Measurements from ENCODE around the gene EXOC3L1.

The EXOC3L1 gene

DNA sequence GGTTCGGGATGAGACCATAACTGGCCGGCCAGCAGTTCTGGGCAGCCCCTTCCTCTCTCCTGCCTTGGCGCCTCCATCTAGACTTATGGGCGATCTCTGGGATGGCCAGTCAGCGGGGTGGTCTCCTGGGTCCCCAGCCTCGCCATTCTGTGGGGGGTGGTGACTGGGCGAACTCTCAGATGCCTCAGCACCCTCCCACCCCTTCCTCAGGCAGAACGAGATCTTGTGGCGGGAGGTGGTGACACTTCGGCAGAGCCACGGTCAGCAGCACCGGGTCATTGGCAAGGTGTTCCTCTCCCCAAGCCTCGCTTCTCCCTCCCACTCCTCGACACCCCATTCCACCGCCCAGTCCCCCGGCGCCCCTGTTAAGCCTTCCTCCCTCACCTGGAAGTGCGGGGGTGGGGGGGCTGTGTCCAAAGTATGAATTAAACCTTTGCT, 23.8 kb downstream of the EXOC3L1 start:
- TF ChIP-seq, protein P1, sequence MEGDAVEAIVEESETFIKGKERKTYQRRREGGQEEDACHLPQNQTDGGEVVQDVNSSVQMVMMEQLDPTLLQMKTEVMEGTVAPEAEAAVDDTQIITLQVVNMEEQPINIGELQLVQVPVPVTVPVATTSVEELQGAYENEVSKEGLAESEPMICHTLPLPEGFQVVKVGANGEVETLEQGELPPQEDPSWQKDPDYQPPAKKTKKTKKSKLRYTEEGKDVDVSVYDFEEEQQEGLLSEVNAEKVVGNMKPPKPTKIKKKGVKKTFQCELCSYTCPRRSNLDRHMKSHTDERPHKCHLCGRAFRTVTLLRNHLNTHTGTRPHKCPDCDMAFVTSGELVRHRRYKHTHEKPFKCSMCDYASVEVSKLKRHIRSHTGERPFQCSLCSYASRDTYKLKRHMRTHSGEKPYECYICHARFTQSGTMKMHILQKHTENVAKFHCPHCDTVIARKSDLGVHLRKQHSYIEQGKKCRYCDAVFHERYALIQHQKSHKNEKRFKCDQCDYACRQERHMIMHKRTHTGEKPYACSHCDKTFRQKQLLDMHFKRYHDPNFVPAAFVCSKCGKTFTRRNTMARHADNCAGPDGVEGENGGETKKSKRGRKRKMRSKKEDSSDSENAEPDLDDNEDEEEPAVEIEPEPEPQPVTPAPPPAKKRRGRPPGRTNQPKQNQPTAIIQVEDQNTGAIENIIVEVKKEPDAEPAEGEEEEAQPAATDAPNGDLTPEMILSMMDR (IDR thresholded peaks at IDR 0.05; ENCODE audit: insufficient read depth, low read length), result no peak
- TF ChIP-seq POLR2AphosphoS5 (IDR thresholded peaks at IDR 0.05; ENCODE audit: low read depth), result no peak
- TF ChIP-seq GABPA (IDR thresholded peaks at IDR 0.05; ENCODE audit: low read depth), result no peak
- no peak for TF ChIP-seq SPI1 (IDR thresholded peaks at IDR 0.05; ENCODE audit: borderline replicate concordance, low read depth)
- TF ChIP-seq REST (IDR thresholded peaks at IDR 0.05; ENCODE audit: insufficient replicate concordance, low read depth), result no peak
- H3K27me3 ChIP-seq (ENCODE audit: insufficient read depth, poor library complexity, severe bottlenecking), result peaks cover 66% of the 10 kb centered on the region
- H3K27ac ChIP-seq (replicated peaks), result no peak overlapping the region

GRCh38 chr16:67165121-67166078, 24.5 kb downstream of the EXOC3L1 start:
- H3K27me3 ChIP-seq (ENCODE audit: insufficient read depth, poor library complexity, severe bottlenecking), result peaks cover 60% of the 10 kb centered on the region
- no peak overlapping the region for H3K27ac ChIP-seq (replicated peaks)
- no peak for DNase-seq (ENCODE audit: low read depth in 1 of 2, low spot score in 1 of 2)
- TF ChIP-seq REST (IDR thresholded peaks at IDR 0.05; ENCODE audit: insufficient replicate concordance, low read depth) (no peak), POLR2AphosphoS5 (IDR thresholded peaks at IDR 0.05; ENCODE audit: low read depth) (no peak), GABPA (IDR thresholded peaks at IDR 0.05; ENCODE audit: low read depth) (no peak), SPI1 (IDR thresholded peaks at IDR 0.05; ENCODE audit: borderline replicate concordance, low read depth) (no peak)
- TF ChIP-seq, protein P1 (IDR thresholded peaks at IDR 0.05; ENCODE audit: insufficient read depth, low read length), result no peak
- no peak overlapping the region for H3K4me3 ChIP-seq (replicated peaks; ENCODE audit: insufficient read depth, low read length)

More for the DNA sequence above, 23.8 kb downstream of the EXOC3L1 start:
- DNase-seq (ENCODE audit: low read depth in 1 of 2, low spot score in 1 of 2), result no peak
- H3K4me3 ChIP-seq (replicated peaks; ENCODE audit: insufficient read depth, low read length), result no peak overlapping the region

DNA sequence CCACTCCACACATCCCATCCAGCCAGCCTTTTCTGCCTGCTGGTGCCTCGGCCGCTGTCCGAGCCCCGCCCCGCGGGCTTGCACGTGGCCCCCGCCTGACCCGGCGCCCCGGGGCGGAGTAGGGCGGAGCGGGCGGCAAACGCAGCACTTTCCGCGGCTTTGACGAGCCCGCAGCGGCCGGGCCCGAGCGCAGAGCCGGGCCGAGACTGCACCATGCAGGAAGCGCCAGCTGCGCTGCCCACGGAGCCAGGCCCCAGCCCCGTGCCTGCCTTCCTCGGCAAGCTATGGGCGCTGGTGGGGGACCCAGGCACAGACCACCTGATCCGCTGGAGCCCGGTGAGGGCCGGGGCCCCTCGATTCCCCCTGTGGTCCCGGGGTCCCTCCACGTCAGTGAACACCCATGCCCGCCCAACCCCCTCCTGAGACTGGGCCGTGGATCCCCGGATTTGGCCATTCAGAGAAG, 25.3 kb downstream of the EXOC3L1 start, which contains the start of gene HSF4:
TSS of gene HSF4 (plus strand) at position 147 of the 463 bp plus-strand sequence. CDS start at position 214, 67 bp downstream.
- H3K4me3 ChIP-seq (replicated peaks; ENCODE audit: insufficient read depth, low read length), result peak within 1 kb of the TSS; percentile 32
- H3K27ac ChIP-seq (replicated peaks), result no peak within 1 kb of the TSS
- TF ChIP-seq POLR2AphosphoS5 (IDR thresholded peaks at IDR 0.05; ENCODE audit: low read depth) (no peak), GABPA (IDR thresholded peaks at IDR 0.05; ENCODE audit: low read depth) (no peak), REST (IDR thresholded peaks at IDR 0.05; ENCODE audit: insufficient replicate concordance, low read depth) (no peak), SPI1 (IDR thresholded peaks at IDR 0.05; ENCODE audit: borderline replicate concordance, low read depth) (no peak)
- TF ChIP-seq, protein P1 (IDR thresholded peaks at IDR 0.05; ENCODE audit: insufficient read depth, low read length), result no peak
- DNase-seq (ENCODE audit: low read depth in 1 of 2, low spot score in 1 of 2), result no peak
- peaks cover 55% of the 10 kb centered on the region for H3K27me3 ChIP-seq (ENCODE audit: insufficient read depth, poor library complexity, severe bottlenecking)

Measured in HL-60 (cell line).